IPS-18c (cell line): ENCODE measurements around the gene MAP3K4.

Experiments
- H3K4me3 ChIP-seq: 2 replicates; pipeline ENCODE4 v1.7.0; 2013; ENCODE audit warnings: low read depth, mild to moderate bottlenecking, low read length, moderate library complexity; ENCODE audit not compliant: insufficient read depth
- H3K9me3 ChIP-seq: one replicate; pipeline ENCODE4 v1.6.1; 2013; ENCODE audit warnings: mild to moderate bottlenecking, low read length, moderate library complexity; ENCODE audit not compliant: control insufficient read depth, insufficient read depth

The MAP3K4 gene

DNA sequence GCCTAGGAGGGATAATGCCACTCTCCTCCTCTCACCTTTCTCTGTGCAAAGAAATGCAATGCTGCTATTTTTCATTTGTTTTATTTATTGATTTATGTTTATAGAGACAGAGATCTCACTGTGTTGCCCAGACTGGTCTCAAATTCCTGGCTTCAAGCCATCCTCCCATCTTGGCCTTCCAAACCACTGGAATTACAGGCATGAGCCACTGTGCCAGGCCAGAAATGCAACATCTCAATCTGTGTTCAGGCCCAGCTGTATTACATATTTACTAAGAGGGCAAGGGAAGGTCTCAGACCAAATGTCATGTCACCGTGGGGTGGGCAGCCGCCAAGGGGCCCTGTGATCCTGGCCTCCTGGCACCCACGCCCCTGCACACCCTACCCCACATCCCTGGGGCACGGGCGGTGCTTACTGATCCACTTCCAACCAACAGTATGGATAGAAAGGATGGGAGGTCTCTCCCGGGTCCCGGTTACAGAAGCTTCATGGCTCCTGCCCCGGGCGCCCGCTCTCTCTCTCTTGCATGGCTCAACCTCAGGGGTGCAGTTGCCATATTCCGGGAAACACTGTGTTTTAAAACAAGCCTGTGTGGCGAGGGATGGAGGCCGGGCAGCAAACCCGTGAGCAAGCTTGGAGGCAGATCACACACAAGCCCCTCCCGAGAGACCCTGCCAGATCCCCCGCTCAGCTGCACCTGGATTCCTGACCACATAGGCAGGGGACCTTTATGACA, 170.5 kb downstream of the MAP3K4 start:
- no peak overlapping the region for H3K4me3 ChIP-seq
- no peaks in the 10 kb centered on the region for H3K9me3 ChIP-seq

DNA sequence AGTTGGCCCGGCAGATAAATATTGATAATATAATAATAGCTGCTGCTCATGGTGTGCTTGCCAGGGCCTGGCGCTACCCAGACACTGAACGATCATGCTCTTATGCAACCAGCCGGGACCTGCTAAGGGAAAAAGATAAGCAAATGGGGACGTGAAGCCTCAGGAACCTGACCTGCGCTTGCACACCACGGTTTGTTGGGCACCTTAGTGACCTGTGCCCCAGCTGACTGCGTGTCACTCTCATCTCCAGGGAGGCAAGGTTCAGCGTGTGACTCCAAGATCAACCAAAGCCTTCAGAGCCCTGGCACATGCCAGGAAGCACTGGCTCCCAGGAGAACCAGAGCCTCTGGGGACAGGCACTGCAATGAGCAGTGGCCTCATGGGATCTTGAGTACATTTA, 171.2 kb downstream of the MAP3K4 start:
- no peaks in the 10 kb centered on the region for H3K9me3 ChIP-seq
- H3K4me3 ChIP-seq, result no peak overlapping the region

DNA sequence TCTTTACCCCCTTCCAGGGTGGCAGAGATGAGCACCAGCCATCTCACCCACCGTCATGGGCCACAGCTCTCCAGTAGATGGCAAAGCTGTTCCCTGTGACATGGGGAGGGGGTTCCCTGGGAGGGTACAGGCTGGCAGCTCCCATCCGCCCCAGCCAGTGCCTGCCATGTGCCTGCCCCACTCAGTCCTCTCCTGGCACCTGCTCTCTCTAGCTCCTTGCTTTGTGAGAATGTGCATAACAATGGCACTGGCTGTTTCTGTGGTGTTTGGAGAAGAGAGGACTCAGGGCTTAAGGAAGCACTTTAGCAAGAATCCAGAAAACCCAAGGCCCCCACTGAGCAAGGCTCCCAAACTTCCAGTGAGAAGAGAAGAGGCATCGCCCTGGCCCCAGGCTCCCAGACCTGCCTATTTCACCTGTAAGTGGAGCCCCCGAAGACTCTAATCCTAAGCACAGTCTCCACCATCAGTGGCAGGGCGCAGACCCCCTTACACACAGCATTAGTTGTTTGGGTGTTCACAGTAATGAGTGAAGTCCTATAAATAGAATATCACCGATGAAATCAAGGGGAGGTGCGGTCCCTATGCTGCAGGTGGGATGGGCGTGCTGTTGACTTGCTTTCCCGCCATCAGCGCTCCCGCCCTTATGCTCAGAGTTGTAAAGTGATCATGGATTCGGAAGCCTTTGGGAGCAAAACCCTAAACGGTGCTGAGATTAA, 172.1 kb downstream of the MAP3K4 start:
- Histone ChIP-seq H3K4me3 (no peak overlapping the region), H3K9me3 (no peaks in the 10 kb centered on the region)

DNA sequence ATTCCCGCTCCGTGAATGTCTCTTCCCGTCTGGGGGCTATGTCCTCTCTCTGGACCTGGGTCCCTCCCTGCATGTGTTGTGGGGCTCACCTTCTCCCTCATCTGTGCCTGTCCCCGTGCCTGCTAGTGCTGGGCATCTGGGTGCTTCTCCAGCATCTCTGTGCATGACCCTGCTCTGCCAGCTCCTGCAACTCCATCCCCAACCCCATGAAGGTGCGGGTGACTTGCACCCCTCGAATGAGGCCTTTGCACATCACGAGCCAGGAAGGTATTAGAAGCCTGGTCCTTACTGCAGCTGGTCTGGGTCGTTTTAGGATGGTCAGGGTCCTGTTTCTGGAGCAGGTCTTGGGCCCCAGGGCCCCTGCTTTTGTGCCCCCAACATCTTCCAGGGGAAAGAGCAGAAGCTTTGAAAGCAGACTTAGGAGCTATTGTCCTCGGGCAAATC, 172.6 kb downstream of the MAP3K4 start:
- Histone ChIP-seq H3K9me3 (no peaks in the 10 kb centered on the region), H3K4me3 (no peak overlapping the region)

DNA sequence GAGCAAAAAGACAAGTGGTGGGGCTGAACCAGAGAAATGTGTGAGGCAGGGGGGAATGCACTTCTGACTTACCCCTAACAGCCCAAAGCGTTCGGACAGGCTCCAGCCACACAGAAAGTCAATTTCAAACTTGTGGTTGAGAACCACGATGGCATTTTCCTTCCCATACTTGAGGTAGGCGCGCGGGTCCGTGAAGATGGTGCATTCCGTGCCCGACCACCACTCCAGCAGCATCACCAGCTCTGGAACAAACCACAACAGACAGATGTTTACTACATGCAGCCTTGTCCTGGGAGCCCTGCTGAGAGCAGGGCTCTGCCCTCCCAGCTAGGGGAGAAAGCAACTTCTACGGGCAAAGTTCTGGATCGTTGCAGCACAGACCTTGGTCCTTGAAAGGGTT, 174.6 kb downstream of the MAP3K4 start:
- Histone ChIP-seq H3K4me3 (no peak overlapping the region), H3K9me3 (no peaks in the 10 kb centered on the region)

DNA sequence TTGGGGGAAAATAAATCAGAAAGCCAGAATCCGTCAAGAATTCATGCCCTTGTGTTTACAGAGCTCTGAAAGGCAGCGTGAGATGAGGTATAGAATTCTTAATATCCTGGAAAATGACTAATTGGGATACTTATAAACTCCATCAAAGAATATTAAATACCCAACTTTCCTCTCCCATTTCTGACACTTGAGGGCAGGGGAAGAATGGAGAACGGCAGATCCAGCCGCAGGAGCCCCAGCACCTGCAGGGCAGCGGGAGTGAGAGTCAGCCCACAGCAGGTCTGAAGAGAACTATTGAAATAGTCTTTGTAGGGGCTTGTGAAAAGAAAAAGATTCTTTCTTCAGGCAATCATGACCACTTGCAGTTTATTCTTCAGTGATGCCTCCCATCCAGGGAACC, 175.1 kb downstream of the MAP3K4 start:
- Histone ChIP-seq H3K9me3 (no peaks in the 10 kb centered on the region), H3K4me3 (no peak overlapping the region)
